Astrocyte (in vitro differentiated cells and primary cell): ENCODE data around the gene TPM1. TPM values are rescaled to one million over a fixed set of nuclear protein-coding genes. Genes with fewer than 3 reads are reported as not detected.
"Not testable (repeated sequence)": the region's sequence is repeated elsewhere in the genome, so short reads cannot be mapped to it uniquely, and the experiment has no call there.

Experiments used
- DNase-seq: peaks from one replicate; pipeline ENCODE4 v3.0.0-alpha.2; 2010; ENCODE audit warnings: low read depth
- FAIRE-seq: peaks from 2 replicates; lab custom pipeline; 2011; peaks lifted over from hg19 to GRCh38; lab: Jason Lieb, UNC
- H2AFZ ChIP-seq: 2 replicates; pipeline ENCODE4 v1.6.0; 2012; ENCODE audit warnings: low read depth, low read length, inconsistent platforms
- H3K27ac ChIP-seq: 2 replicates; pipeline ENCODE4 v1.5.1; 2011; ENCODE audit warnings: low read depth, low read length, inconsistent platforms
- H3K27me3 ChIP-seq: 2 replicates; pipeline ENCODE4 v1.6.0; 2011; ENCODE audit warnings: low read length, inconsistent platforms; ENCODE audit not compliant: insufficient read depth
- H3K36me3 ChIP-seq: 2 replicates; pipeline ENCODE4 v1.5.1; 2011; ENCODE audit warnings: low read length, inconsistent platforms; ENCODE audit not compliant: insufficient read depth
- H3K4me1 ChIP-seq: 2 replicates; pipeline ENCODE4 v1.5.1; 2011; ENCODE audit warnings: low read length, inconsistent platforms; ENCODE audit not compliant: insufficient read depth
- H3K4me2 ChIP-seq: 2 replicates; pipeline ENCODE4 v1.6.0; 2012; ENCODE audit warnings: low read length, inconsistent platforms
- H3K4me3 ChIP-seq: 2 replicates; pipeline ENCODE4 v1.5.1; 2011; ENCODE audit warnings: low read depth, mild to moderate bottlenecking, low read length, inconsistent platforms; ENCODE audit not compliant: insufficient read depth
- H3K79me2 ChIP-seq: 2 replicates; pipeline ENCODE4 v1.6.0; 2012; ENCODE audit warnings: mild to moderate bottlenecking, low read length, inconsistent platforms; ENCODE audit not compliant: insufficient read depth
- H3K9ac ChIP-seq: 2 replicates; pipeline ENCODE4 v1.6.0; 2012; ENCODE audit warnings: mild to moderate bottlenecking, low read length, inconsistent platforms
- H3K9me3 ChIP-seq: 2 replicates; pipeline ENCODE4 v1.5.1; 2012; ENCODE audit warnings: low read depth, mild to moderate bottlenecking, low read length, inconsistent platforms; ENCODE audit not compliant: insufficient read depth
- H4K20me1 ChIP-seq: 2 replicates; pipeline ENCODE4 v1.6.0; 2012; ENCODE audit warnings: low read length, inconsistent platforms; ENCODE audit not compliant: insufficient read depth
- H3K27ac Mint-ChIP-seq: one replicate; pipeline ENCODE4 v1.8.0; 2021; ENCODE audit warnings: mild to moderate bottlenecking, mixed read lengths; ENCODE audit not compliant: unreplicated experiment
- H3K27me3 Mint-ChIP-seq: one replicate; pipeline ENCODE4 v1.8.0; 2021; ENCODE audit warnings: low read depth, mixed read lengths; ENCODE audit not compliant: unreplicated experiment
- H3K36me3 Mint-ChIP-seq: one replicate; pipeline ENCODE4 v1.8.0; 2021; ENCODE audit warnings: low read depth, mixed read lengths; ENCODE audit not compliant: unreplicated experiment
- H3K4me1 Mint-ChIP-seq: one replicate; pipeline ENCODE4 v1.8.0; 2021; ENCODE audit warnings: low read depth, mixed read lengths; ENCODE audit not compliant: unreplicated experiment
- H3K4me3 Mint-ChIP-seq: one replicate; pipeline ENCODE4 v1.8.0; 2021; ENCODE audit warnings: mild to moderate bottlenecking, moderate library complexity, mixed read lengths; ENCODE audit not compliant: unreplicated experiment
- H3K9me3 Mint-ChIP-seq: one replicate; pipeline ENCODE4 v1.8.0; 2021; ENCODE audit warnings: mild to moderate bottlenecking, mixed read lengths; ENCODE audit not compliant: unreplicated experiment
- EZH2 ChIP-seq: IDR thresholded peaks from 2 replicates; pipeline ENCODE4 v1.6.1; 2012; ENCODE audit warnings: mild to moderate bottlenecking, low read length, inconsistent platforms; ENCODE audit not compliant: insufficient read depth
- total RNA-seq: library from RNA; stranded (reverse); gene quantifications from 2 replicates; pipeline ENCODE4 v1.2.1, GENCODE V29; 2021
- TF ChIP-seq, protein P1 (sequence below): IDR thresholded peaks from 2 replicates; pipeline ENCODE4 v1.5.1; 2011; ENCODE audit warnings: low read depth, mild to moderate bottlenecking, inconsistent platforms, low read length, moderate library complexity; ENCODE audit not compliant: insufficient read depth

TPM1 gene
- total RNA-seq, 1 donor from 2014 or later, result 2,922 TPM

DNA sequence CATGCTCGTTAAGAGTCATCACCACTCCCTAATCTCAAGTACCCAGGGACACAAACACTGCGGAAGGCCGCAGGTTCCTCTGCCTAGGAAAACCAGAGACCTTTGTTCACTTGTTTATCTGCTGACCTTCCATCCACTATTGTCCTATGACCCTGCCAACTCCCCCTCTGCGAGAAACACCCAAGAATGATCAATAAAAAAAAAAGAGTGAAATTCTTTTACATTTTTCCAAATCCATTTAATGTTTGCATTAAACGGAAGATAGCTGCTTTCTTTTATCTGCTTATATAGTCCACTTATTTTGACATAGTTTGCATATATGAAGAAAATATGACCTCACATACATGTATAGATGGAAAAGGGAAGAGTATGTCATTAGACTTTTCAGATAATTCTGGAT lies 57.0 kb downstream of the TPM1 start:
- H3K4me3 ChIP-seq, H3K9ac ChIP-seq, H4K20me1 ChIP-seq, H3K36me3 Mint-ChIP-seq, FAIRE-seq, H3K9me3 ChIP-seq, H3K79me2 ChIP-seq, H3K9me3 Mint-ChIP-seq, H3K27ac ChIP-seq, DNase-seq, H2AFZ ChIP-seq, H3K4me2 ChIP-seq, H3K27me3 ChIP-seq, H3K27ac Mint-ChIP-seq, H3K27me3 Mint-ChIP-seq, H3K4me3 Mint-ChIP-seq, H3K36me3 ChIP-seq: not testable (repeated sequence)
- H3K4me1 Mint-ChIP-seq, result peaks cover 15% of the 10 kb centered on the region
- H3K4me1 ChIP-seq, result peaks cover 14% of the 10 kb centered on the region

GRCh38 chr15:63103416-63103815 lies 60.9 kb downstream of the TPM1 start:
- Mint-ChIP-seq H3K27ac (no peak overlapping the region), H3K36me3 (peaks cover 2% of the 10 kb centered on the region), H3K9me3 (peaks cover 3% of the 10 kb centered on the region), H3K4me3 (no peak overlapping the region), H3K27me3 (no peaks in the 10 kb centered on the region), H3K4me1 (peaks cover 15% of the 10 kb centered on the region)
- Histone ChIP-seq H2AFZ (no peak overlapping the region), H3K4me3 (no peak overlapping the region), H3K4me2 (no peak overlapping the region), H3K27ac (no peak overlapping the region), H3K4me1 (peaks cover 11% of the 10 kb centered on the region), H3K36me3 (no peaks in the 10 kb centered on the region), H3K79me2 (no peaks in the 10 kb centered on the region), H3K27me3 (no peaks in the 10 kb centered on the region), H3K9me3 (no peaks in the 10 kb centered on the region), H3K9ac (no peak overlapping the region), H4K20me1 (no peaks in the 10 kb centered on the region)
- DNase-seq, result no peak
- no peak for FAIRE-seq
- TF ChIP-seq, protein P1, sequence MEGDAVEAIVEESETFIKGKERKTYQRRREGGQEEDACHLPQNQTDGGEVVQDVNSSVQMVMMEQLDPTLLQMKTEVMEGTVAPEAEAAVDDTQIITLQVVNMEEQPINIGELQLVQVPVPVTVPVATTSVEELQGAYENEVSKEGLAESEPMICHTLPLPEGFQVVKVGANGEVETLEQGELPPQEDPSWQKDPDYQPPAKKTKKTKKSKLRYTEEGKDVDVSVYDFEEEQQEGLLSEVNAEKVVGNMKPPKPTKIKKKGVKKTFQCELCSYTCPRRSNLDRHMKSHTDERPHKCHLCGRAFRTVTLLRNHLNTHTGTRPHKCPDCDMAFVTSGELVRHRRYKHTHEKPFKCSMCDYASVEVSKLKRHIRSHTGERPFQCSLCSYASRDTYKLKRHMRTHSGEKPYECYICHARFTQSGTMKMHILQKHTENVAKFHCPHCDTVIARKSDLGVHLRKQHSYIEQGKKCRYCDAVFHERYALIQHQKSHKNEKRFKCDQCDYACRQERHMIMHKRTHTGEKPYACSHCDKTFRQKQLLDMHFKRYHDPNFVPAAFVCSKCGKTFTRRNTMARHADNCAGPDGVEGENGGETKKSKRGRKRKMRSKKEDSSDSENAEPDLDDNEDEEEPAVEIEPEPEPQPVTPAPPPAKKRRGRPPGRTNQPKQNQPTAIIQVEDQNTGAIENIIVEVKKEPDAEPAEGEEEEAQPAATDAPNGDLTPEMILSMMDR, result no peak
- no peak for TF ChIP-seq EZH2

GRCh38 chr15:63104727-63105126 lies 62.2 kb downstream of the TPM1 start:
- Histone ChIP-seq H3K9me3 (no peaks in the 10 kb centered on the region), H3K4me1 (peaks cover 16% of the 10 kb centered on the region), H3K9ac (no peak overlapping the region), H3K36me3 (no peaks in the 10 kb centered on the region), H3K4me3 (no peak overlapping the region), H4K20me1 (no peaks in the 10 kb centered on the region), H2AFZ (no peak overlapping the region), H3K27me3 (no peaks in the 10 kb centered on the region), H3K4me2 (no peak overlapping the region), H3K27ac (no peak overlapping the region), H3K79me2 (no peaks in the 10 kb centered on the region)
- DNase-seq (peak; percentile 46), FAIRE-seq (no peak)
- TF ChIP-seq, protein P1, result no peak
- Mint-ChIP-seq H3K36me3 (peaks cover 2% of the 10 kb centered on the region), H3K27ac (peak overlapping the region; percentile 59), H3K4me3 (no peak overlapping the region), H3K4me1 (peaks cover 25% of the 10 kb centered on the region), H3K9me3 (peaks cover 5% of the 10 kb centered on the region), H3K27me3 (no peaks in the 10 kb centered on the region)

DNA sequence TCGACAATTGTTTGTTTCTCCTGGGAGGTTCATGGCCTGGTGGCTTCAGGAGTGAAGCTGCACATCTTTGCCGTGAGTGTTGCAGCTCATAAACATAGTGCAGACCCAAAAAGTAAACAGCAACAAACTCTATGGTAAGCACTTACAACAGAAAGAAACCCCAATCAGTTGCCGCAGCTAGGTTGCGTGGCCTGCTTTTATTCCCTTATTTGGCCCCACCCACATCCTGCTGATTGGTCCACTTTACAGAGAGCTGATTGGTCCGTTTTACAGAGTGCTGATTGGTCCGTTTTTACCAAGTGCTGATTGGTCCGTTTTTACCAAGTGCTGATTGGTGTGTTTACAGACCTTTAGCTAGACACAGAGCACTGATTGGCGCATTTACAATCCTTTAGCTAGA lies 62.8 kb downstream of the TPM1 start:
- H3K9me3 ChIP-seq, H3K36me3 Mint-ChIP-seq, FAIRE-seq, H4K20me1 ChIP-seq, H3K4me3 Mint-ChIP-seq, H3K36me3 ChIP-seq, H3K4me2 ChIP-seq, H3K27ac ChIP-seq, H3K79me2 ChIP-seq, H2AFZ ChIP-seq, H3K27me3 ChIP-seq, H3K4me3 ChIP-seq, H3K9ac ChIP-seq, H3K27me3 Mint-ChIP-seq, H3K9me3 Mint-ChIP-seq, DNase-seq: not testable (repeated sequence)
- Mint-ChIP-seq H3K4me1 (peaks cover 32% of the 10 kb centered on the region), H3K27ac (peak overlapping the region; percentile 4)
- peaks cover 21% of the 10 kb centered on the region for H3K4me1 ChIP-seq
